Activated CD4-positive, alpha-beta T cell treated with anti-CD3 and anti-CD28 coated beads, Interleukin-2, amount 10 ng/mL, durations not matched to agents 24 days and 14 days (primary cell): ENCODE measurements around the gene TTC6. TPM values are rescaled to one million over a fixed set of nuclear protein-coding genes. Genes with fewer than 3 reads are reported as not detected.

ENCODE experiments used
- DNase-seq: peaks from one replicate; pipeline ENCODE4 v3.0.0; 2022
- H3K27ac Mint-ChIP-seq: one replicate; pipeline ENCODE4 v1.8.0; 2022; ENCODE audit warnings: mild to moderate bottlenecking, mixed read lengths
- H3K27me3 Mint-ChIP-seq: one replicate; pipeline ENCODE4 v1.8.0; 2022; ENCODE audit warnings: mixed read lengths
- H3K36me3 Mint-ChIP-seq: one replicate; pipeline ENCODE4 v1.8.0; 2022; ENCODE audit warnings: low read depth, mild to moderate bottlenecking, mixed read lengths
- H3K4me1 Mint-ChIP-seq: one replicate; pipeline ENCODE4 v1.8.0; 2021; ENCODE audit warnings: mixed read lengths
- H3K4me3 Mint-ChIP-seq: one replicate; pipeline ENCODE4 v1.8.0; 2022; ENCODE audit warnings: mild to moderate bottlenecking, moderate library complexity, mixed read lengths
- H3K9me3 Mint-ChIP-seq: one replicate; pipeline ENCODE4 v1.8.0; 2021; ENCODE audit warnings: mixed read lengths
- intact Hi-C: fragments of 100-400 bp; cut with micrococcal nuclease; formaldehyde crosslinking; loops from one replicate; pipeline ENCODE4 v1.15.1; 2023
- total RNA-seq: library from RNA; stranded (reverse); gene quantifications from 2 replicates; pipeline ENCODE4 v1.2.3, GENCODE V29; 2022

Gene TTC6
- total RNA-seq, 1 donor from 2014 or later = not detected

- intact Hi-C loops = no loop called here
- H3K27ac Mint-ChIP-seq = no peak overlapping the region
- H3K4me1 Mint-ChIP-seq = no peaks in the 10 kb centered on the region
- no peaks in the 10 kb centered on the region for H3K27me3 Mint-ChIP-seq
- H3K9me3 Mint-ChIP-seq = no peaks in the 10 kb centered on the region
- DNase-seq = no peak
- no peaks in the 10 kb centered on the region for H3K36me3 Mint-ChIP-seq
- no peak overlapping the region for H3K4me3 Mint-ChIP-seq
Measured at GRCh38 chr14:37573356-37573755, 22.1 kb upstream of the TTC6 start.

GRCh38 chr14:37579274-37579673 is 16.2 kb upstream of the TTC6 start:
- Mint-ChIP-seq H3K9me3 (no peaks in the 10 kb centered on the region), H3K27me3 (peaks cover 8% of the 10 kb centered on the region), H3K36me3 (no peaks in the 10 kb centered on the region), H3K4me3 (no peak overlapping the region), H3K4me1 (no peaks in the 10 kb centered on the region), H3K27ac (no peak overlapping the region)
- intact Hi-C loops = no loop called here
- no peak for DNase-seq

DNA sequence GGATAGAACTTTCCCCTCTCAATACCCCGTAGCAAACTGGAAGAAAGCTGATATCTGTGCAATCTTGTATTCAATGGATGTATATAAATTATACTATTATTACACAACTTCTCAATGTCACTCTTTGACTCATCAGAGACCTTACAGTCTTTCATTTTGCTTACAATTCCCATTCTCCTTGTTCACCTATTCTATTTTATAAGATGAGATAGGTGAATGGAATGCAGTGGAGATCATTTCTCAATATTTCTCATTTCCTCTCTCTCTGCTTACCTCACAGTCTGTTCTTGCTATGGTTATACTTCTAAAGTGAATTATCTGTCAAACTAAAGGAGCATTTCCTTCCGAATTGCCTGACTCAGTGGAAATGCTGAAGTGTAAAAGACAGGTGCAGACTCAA is 15.3 kb upstream of the TTC6 start:
- H3K4me3 Mint-ChIP-seq = no peak overlapping the region
- H3K27ac Mint-ChIP-seq = no peak overlapping the region
- no peaks in the 10 kb centered on the region for H3K4me1 Mint-ChIP-seq
- no peak for DNase-seq
- intact Hi-C loops = no loop called here
- peaks cover 9% of the 10 kb centered on the region for H3K27me3 Mint-ChIP-seq
- H3K36me3 Mint-ChIP-seq = no peaks in the 10 kb centered on the region
- no peaks in the 10 kb centered on the region for H3K9me3 Mint-ChIP-seq

GRCh38 chr14:37583358-37584210 is 11.8 kb upstream of the TTC6 start:
- H3K4me1 Mint-ChIP-seq = no peaks in the 10 kb centered on the region
- H3K27me3 Mint-ChIP-seq = peaks cover 35% of the 10 kb centered on the region
- H3K27ac Mint-ChIP-seq = no peak overlapping the region
- H3K9me3 Mint-ChIP-seq = peaks cover 3% of the 10 kb centered on the region
- no peak for DNase-seq
- intact Hi-C loops = no loop called here
- H3K4me3 Mint-ChIP-seq = no peak overlapping the region
- no peaks in the 10 kb centered on the region for H3K36me3 Mint-ChIP-seq

- intact Hi-C loops = no loop called here
Measured at GRCh38 chr14:37584211-37585100, 11.0 kb upstream of the TTC6 start.

DNA sequence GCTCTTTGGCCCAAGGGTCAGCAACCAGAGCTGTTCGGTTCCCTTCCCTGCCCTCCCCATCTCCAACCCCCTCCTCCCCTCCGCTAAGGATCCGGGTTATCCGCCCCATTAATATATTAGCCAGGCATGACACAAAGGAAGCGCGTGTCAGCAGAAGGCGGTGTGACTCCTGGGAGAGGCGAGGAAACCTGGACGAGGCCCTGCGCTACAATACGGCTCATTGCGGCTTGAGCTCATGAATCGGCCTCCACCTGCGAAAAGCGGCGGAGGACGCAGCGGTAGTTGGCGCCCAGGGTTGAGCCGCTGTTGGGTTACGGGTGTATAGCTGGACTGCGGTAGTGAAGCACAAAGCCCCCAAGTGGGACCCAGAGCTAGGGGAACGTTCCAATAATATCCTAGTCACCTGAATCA is 10.3 kb upstream of the TTC6 start:
- H3K4me1 Mint-ChIP-seq = no peaks in the 10 kb centered on the region
- no peak for DNase-seq
- peaks cover 47% of the 10 kb centered on the region for H3K27me3 Mint-ChIP-seq
- no peak overlapping the region for H3K4me3 Mint-ChIP-seq
- peaks cover 7% of the 10 kb centered on the region for H3K9me3 Mint-ChIP-seq
- H3K36me3 Mint-ChIP-seq = peaks cover 2% of the 10 kb centered on the region
- H3K27ac Mint-ChIP-seq = no peak overlapping the region
- intact Hi-C loops = no loop called here

More at GRCh38 chr14:37584211-37585100, 11.0 kb upstream of the TTC6 start:
- H3K27me3 Mint-ChIP-seq = peaks cover 44% of the 10 kb centered on the region
- H3K9me3 Mint-ChIP-seq = peaks cover 7% of the 10 kb centered on the region
- H3K36me3 Mint-ChIP-seq = peaks cover 2% of the 10 kb centered on the region
- no peaks in the 10 kb centered on the region for H3K4me1 Mint-ChIP-seq
- H3K4me3 Mint-ChIP-seq = no peak overlapping the region
- H3K27ac Mint-ChIP-seq = no peak overlapping the region
- DNase-seq = no peak

GRCh38 chr14:37585971-37586796 is 9.2 kb upstream of the TTC6 start:
- Mint-ChIP-seq H3K36me3 (peaks cover 2% of the 10 kb centered on the region), H3K4me1 (no peaks in the 10 kb centered on the region), H3K27ac (no peak overlapping the region), H3K4me3 (no peak overlapping the region), H3K27me3 (peaks cover 57% of the 10 kb centered on the region), H3K9me3 (peaks cover 7% of the 10 kb centered on the region)
- no peak for DNase-seq
- intact Hi-C loops = no loop called here

DNA sequence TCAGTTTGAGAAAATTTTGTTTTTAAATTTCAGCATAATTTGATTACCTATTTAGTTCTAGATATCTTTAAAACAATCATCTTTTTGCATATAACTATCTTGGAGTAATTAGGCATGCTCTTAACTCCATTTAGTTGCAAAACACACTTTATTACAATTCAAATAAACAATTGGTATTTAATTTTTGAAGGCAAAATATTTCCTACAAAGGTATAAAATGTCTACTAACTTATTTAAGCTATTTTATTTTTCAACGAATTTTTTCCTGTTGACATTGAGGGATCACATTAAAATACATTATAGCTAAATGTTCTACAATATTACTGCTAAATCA is 8.7 kb upstream of the TTC6 start:
- intact Hi-C loops = no loop called here

DNA sequence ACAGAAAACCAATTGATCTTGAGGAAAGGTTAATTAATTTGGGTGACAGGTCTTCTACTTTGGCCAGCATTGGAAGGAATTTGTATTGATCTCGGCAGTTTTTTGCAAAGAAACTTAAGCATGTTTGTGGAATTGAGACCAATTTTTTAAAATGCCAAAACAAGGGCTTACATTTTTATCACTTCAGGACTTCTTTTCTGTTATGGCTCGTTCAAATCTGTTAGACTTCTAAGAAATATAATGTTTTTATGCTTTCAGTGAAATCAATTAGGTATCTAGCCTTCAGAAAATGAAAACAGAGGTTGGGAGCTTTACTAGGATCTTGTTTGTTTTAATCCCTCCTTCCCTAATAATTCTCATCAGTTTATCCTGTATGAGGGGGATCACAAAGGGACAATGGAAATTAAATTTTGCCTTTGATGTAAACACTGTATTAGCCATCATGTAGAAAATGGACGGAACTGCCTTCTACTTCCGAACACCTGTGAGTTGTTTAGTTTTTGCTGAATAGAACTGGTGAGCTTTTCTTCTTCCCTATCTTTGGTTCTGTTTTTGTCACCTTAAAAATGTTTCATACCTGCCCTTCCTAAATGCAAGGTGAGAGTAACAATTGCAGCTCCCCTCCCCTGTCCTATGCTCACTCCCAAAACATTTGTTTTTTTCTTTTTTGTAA is 8.2 kb upstream of the TTC6 start:
- Mint-ChIP-seq H3K27me3 (peaks cover 60% of the 10 kb centered on the region), H3K36me3 (peaks cover 3% of the 10 kb centered on the region)

More for the DNA sequence above, 8.7 kb upstream of the TTC6 start:
- Mint-ChIP-seq H3K27me3 (peaks cover 60% of the 10 kb centered on the region), H3K27ac (no peak overlapping the region), H3K9me3 (peaks cover 10% of the 10 kb centered on the region), H3K4me3 (no peak overlapping the region), H3K36me3 (peaks cover 3% of the 10 kb centered on the region), H3K4me1 (no peaks in the 10 kb centered on the region)
- no peak for DNase-seq

DNA sequence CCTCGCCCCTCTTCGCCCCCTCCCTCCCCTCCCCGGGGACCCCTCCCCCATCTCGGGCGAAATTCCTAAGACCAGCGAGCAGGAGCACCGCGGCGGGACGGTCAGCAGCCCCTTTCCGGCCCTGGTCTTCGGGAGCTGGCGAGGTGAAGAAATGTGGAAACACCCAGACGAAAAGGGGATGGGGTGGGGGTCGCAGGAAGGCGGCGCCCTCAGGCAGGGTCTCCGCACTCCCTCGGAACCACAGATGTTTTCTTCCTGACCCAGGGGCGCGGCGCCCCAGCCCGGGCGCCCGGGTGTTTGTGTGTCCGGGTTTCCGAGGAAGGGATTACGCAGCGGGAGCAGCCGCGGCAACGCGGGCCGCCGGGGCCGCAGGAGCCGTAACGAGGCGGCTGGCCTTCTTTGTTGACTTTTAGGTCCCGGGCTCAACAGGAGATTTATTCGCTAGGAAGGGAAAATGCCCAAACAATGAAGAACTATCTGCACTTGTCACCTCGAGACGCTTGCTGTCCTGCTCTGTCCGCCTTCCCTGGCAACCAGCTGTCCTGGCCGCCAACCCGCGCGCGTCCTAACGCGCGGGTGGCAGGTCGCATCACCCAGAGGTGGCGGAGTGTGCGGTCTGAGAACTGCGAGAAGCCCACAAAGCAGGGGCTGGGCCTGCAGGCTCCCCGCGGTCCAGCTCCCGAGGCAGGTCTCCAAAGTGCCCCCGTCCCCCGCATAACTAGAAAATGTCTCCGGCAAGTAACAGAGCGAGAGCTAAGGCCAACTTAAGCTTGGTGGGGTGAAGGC is 7.4 kb upstream of the TTC6 start:
- intact Hi-C loops = no loop called here

More for the DNA sequence above, 8.2 kb upstream of the TTC6 start:
- DNase-seq = no peak
- Mint-ChIP-seq H3K4me3 (no peak overlapping the region), H3K27ac (peak overlapping the region; percentile 17), H3K9me3 (peaks cover 10% of the 10 kb centered on the region), H3K4me1 (no peaks in the 10 kb centered on the region)
- intact Hi-C loops = no loop called here

DNA sequence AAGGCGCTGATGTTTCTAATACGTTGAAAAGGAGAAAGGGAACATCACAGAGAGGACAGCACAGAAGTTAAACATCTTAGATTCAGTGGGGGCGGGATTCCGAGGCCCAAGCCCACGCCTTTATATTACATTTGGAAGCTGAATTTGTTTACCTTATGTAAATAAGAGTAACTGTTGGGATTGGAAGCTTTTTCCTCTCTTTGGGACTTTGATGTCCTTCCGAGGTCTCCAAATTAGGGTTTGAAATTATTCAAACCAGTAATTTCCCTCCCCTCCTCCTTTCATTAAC is 6.8 kb upstream of the TTC6 start:
- H3K36me3 Mint-ChIP-seq = peaks cover 3% of the 10 kb centered on the region

More for the DNA sequence above, 7.4 kb upstream of the TTC6 start:
- no peak overlapping the region for H3K4me3 Mint-ChIP-seq
- H3K4me1 Mint-ChIP-seq = no peaks in the 10 kb centered on the region
- H3K9me3 Mint-ChIP-seq = peaks cover 17% of the 10 kb centered on the region
- no peak for DNase-seq
- no peak overlapping the region for H3K27ac Mint-ChIP-seq
- H3K36me3 Mint-ChIP-seq = peaks cover 3% of the 10 kb centered on the region
- peaks cover 61% of the 10 kb centered on the region for H3K27me3 Mint-ChIP-seq

GRCh38 chr14:37588956-37589714 is 6.3 kb upstream of the TTC6 start:
- H3K9me3 Mint-ChIP-seq = peaks cover 17% of the 10 kb centered on the region
- H3K4me1 Mint-ChIP-seq = peaks cover 2% of the 10 kb centered on the region
- H3K4me3 Mint-ChIP-seq = no peak overlapping the region
- intact Hi-C loops = no loop called here
- DNase-seq = no peak
- H3K36me3 Mint-ChIP-seq = peaks cover 3% of the 10 kb centered on the region
- peaks cover 69% of the 10 kb centered on the region for H3K27me3 Mint-ChIP-seq
- H3K27ac Mint-ChIP-seq = peak overlapping the region; percentile 73

More for the DNA sequence above, 6.8 kb upstream of the TTC6 start:
- intact Hi-C loops = no loop called here
- Mint-ChIP-seq H3K4me1 (no peaks in the 10 kb centered on the region), H3K27ac (no peak overlapping the region), H3K27me3 (peaks cover 64% of the 10 kb centered on the region), H3K4me3 (no peak overlapping the region), H3K9me3 (peaks cover 17% of the 10 kb centered on the region)
- DNase-seq = no peak
